HepG2 (cell line): ENCODE data around the gene BRPF1. TPM values are rescaled to one million over a fixed set of nuclear protein-coding genes. Genes with fewer than 3 reads are reported as not detected.
A peak's percentile ranks its signal among the peaks of the same experiment; 100 is the strongest.

Source experiments
- ATF3 ChIP-seq: sonication (generic); formaldehyde crosslinking; IDR thresholded peaks from 2 replicates; pipeline ENCODE4 v1.4.0; 2020; ENCODE audit warnings: missing genetic modification reagents
- CCAR2 ChIP-seq: fragments of 200-400 bp; formaldehyde crosslinking; optimal IDR thresholded peaks from 2 replicates; pipeline ENCODE3; 2018; ENCODE audit warnings: low read depth, mild to moderate bottlenecking, low read length, moderate library complexity
- FOXA1 ChIP-seq, 2 experiments: fragments of 450-650 bp in 1 of 2; sonication (generic) in 1 of 2; formaldehyde crosslinking in 1 of 2; IDR thresholded peaks; 2 replicates each; pipeline versions ENCODE4 v1.4.0 to v1.6.1; 2016 to 2020; ENCODE audit warnings: missing genetic modification reagents in 1 of 2
- IKZF1 ChIP-seq: fragments of 450-650 bp; IDR thresholded peaks from 2 replicates; pipeline ENCODE4 v1.7.1; 2016
- IKZF5 ChIP-seq: IDR thresholded peaks from 2 replicates; pipeline ENCODE4 v1.6.1; 2018; ENCODE audit warnings: missing genetic modification reagents, mild to moderate bottlenecking, missing compliant biosample characterization
- MXI1 ChIP-seq: IDR thresholded peaks from 3 replicates; pipeline ENCODE4 v1.6.1; 2012; ENCODE audit warnings: low read depth, low read length, inconsistent platforms, borderline replicate concordance
- NFKBIZ ChIP-seq: IDR thresholded peaks from 2 replicates; pipeline ENCODE4 v1.6.1; 2018; ENCODE audit warnings: missing genetic modification reagents, missing compliant biosample characterization
- RAD21 ChIP-seq: fragments of 450-650 bp; formaldehyde crosslinking; IDR thresholded peaks from 2 replicates; pipeline ENCODE4 v1.5.0; 2020; ENCODE audit warnings: mild to moderate bottlenecking
- REPIN1 ChIP-seq: sonication (generic); formaldehyde crosslinking; IDR thresholded peaks from 2 replicates; pipeline ENCODE4 v1.8.0; 2022; ENCODE audit warnings: missing genetic modification reagents, low read depth, mild to moderate bottlenecking, borderline replicate concordance
- SMAD3 ChIP-seq: sonication (generic); formaldehyde crosslinking; IDR thresholded peaks from 2 replicates; pipeline ENCODE4 v1.4.0; 2020; ENCODE audit warnings: missing genetic modification reagents
- SNAI1 ChIP-seq: sonication (generic); formaldehyde crosslinking; IDR thresholded peaks from 2 replicates; pipeline ENCODE4 v1.5.0; 2020; ENCODE audit warnings: mild to moderate bottlenecking, missing genetic modification reagents, borderline replicate concordance
- SP1 ChIP-seq, 2 experiments: fragments of 450-650 bp in 1 of 2; sonication (generic) in 1 of 2; formaldehyde crosslinking in 1 of 2; IDR thresholded peaks; 2 replicates each; pipeline versions ENCODE4 v1.4.0 to v1.6.1; 2016 to 2020; ENCODE audit warnings: missing genetic modification reagents in 1 of 2
- SRF ChIP-seq: IDR thresholded peaks from 2 replicates; pipeline ENCODE4 v1.6.1; 2011; ENCODE audit warnings: mild to moderate bottlenecking, low read depth, low read length, moderate library complexity
- TBL1XR1 ChIP-seq: fragments of 150-350 bp; IDR thresholded peaks from 2 replicates; pipeline ENCODE4 v1.6.1; 2014; ENCODE audit warnings: borderline replicate concordance, low read length; ENCODE audit not compliant: partially characterized antibody
- TFDP1 ChIP-seq: IDR thresholded peaks from 2 replicates; pipeline ENCODE4 v1.6.1; 2016; ENCODE audit warnings: missing compliant biosample characterization, missing genetic modification reagents, borderline replicate concordance
- TRIM22 ChIP-seq: fragments of 450-650 bp; IDR thresholded peaks from 2 replicates; pipeline ENCODE4 v1.6.1; 2017
- YY1 ChIP-seq: IDR thresholded peaks from 2 replicates; pipeline ENCODE4 v1.6.1; 2011; ENCODE audit warnings: low read length, low read depth, moderate library complexity, mild to moderate bottlenecking; ENCODE audit not compliant: insufficient read depth, insufficient replicate concordance
- ZBTB34 ChIP-seq: sonication (generic); formaldehyde crosslinking; IDR thresholded peaks from 2 replicates; pipeline ENCODE4 v1.8.0; 2022; ENCODE audit warnings: mild to moderate bottlenecking, missing genetic modification reagents
- ZNF234 ChIP-seq: sonication (generic); formaldehyde crosslinking; conservative IDR thresholded peaks from 2 replicates; pipeline ENCODE4 v1.5.1; 2020; ENCODE audit warnings: mild to moderate bottlenecking, missing genetic modification reagents
- ZNF235 ChIP-seq: sonication (generic); formaldehyde crosslinking; IDR thresholded peaks from 2 replicates; pipeline ENCODE4 v1.8.1; 2023; ENCODE audit warnings: mild to moderate bottlenecking, missing genetic modification reagents, borderline replicate concordance
- ZNF292 ChIP-seq: sonication (generic); formaldehyde crosslinking; IDR thresholded peaks from 2 replicates; pipeline ENCODE4 v1.8.1; 2022; ENCODE audit warnings: mild to moderate bottlenecking, low read depth, missing genetic modification reagents, borderline replicate concordance
- ZNF335 ChIP-seq: sonication (generic); formaldehyde crosslinking; IDR thresholded peaks from 2 replicates; pipeline ENCODE4 v1.4.0; 2020; ENCODE audit warnings: missing genetic modification reagents
- ZNF460 ChIP-seq: sonication (generic); formaldehyde crosslinking; IDR thresholded peaks from 2 replicates; pipeline ENCODE4 v1.5.1; 2020; ENCODE audit warnings: missing genetic modification reagents, mild to moderate bottlenecking, borderline replicate concordance
- ZNF530 ChIP-seq: sonication (generic); formaldehyde crosslinking; IDR thresholded peaks from 2 replicates; pipeline ENCODE4 v1.5.0; 2020; ENCODE audit warnings: low read depth, mild to moderate bottlenecking, missing genetic modification reagents
- ZNF564 ChIP-seq: sonication (generic); formaldehyde crosslinking; IDR thresholded peaks from 2 replicates; pipeline ENCODE4 v1.8.1; 2023; ENCODE audit warnings: mild to moderate bottlenecking, missing genetic modification reagents
- polyA plus RNA-seq, 8 experiments: library from polyadenylated mRNA; depleted of rRNA in 3 of 8; stranded (reverse) in 7 of 8; unstranded in 1 of 8; fragments of >200 nt; fragmentation: Illumina TruSeq in 4 of 8; extraction: Trizol in 4 of 8; gene quantifications; 2 replicates each; pipeline versions ENCODE4 v1.2.1 to v1.2.3, GENCODE V29; 2011 to 2016; ENCODE audit warnings: low read depth in 4 of 8, missing spikeins in 1 of 8, mixed read lengths in 1 of 8; ENCODE audit not compliant: insufficient read depth in 1 of 8
- total RNA-seq, 5 experiments: library from RNA; depleted of rRNA; stranded (reverse); fragments of >200 nt; fragmentation: Illumina TruSeq; extraction: Trizol; gene quantifications; 2 replicates each; pipeline ENCODE4 v1.2.3, GENCODE V29; 2016; ENCODE audit warnings: low read depth in 1 of 5

The BRPF1 gene
- total and polyA plus RNA-seq, 2 of the 13 experiments (the other 11 are each of a cell fraction or from before 2014, with no cell fraction given) = 7.3 to 10.0 TPM

GRCh38 chr3:9769426-9770275, 38.1 kb downstream of the BRPF1 start, which contains the start of gene CAMK1 (continued):
- TF ChIP-seq ZNF235 (no peak), NFKBIZ (CRISPR knock-in tag) (no peak), ATF3 (CRISPR knock-in tag) (no peak), IKZF5 (CRISPR knock-in tag) (no peak), FOXA1 (IDR thresholded peaks at IDR 0.05) (no peak), FOXA1 (CRISPR knock-in tag; IDR thresholded peaks at IDR 0.05) (no peak), ZNF234 (no peak), TFDP1 (CRISPR knock-in tag) (no peak), SP1 (IDR thresholded peaks at IDR 0.05) (no peak), SP1 (CRISPR knock-in tag; IDR thresholded peaks at IDR 0.05) (peak; percentile 36; the same call in 1 of the 2 replicates), REPIN1 (0 out of 2 replicates have a peak, but pooled peaks have one; percentile 35), SNAI1 (no peak; the same call in 1 of the 2 replicates), ZNF292 (CRISPR knock-in tag) (no peak; the same call in 1 of the 2 replicates), ZNF335 (CRISPR knock-in tag) (no peak), ZNF460 (CRISPR knock-in tag) (no peak; the same call in 1 of the 2 replicates), TBL1XR1 (no peak), RAD21 (CRISPR knock-in tag) (0 out of 2 replicates have a peak, but pooled peaks have one; percentile 12), SRF (no peak), YY1 (no peak), ZNF564 (CRISPR knock-in tag) (no peak), MXI1 (no peak), TRIM22 (no peak), ZBTB34 (CRISPR knock-in tag) (no peak), SMAD3 (CRISPR knock-in tag) (no peak), CCAR2 (no peak), ZNF530 (CRISPR knock-in tag) (no peak), IKZF1 (no peak)
